ENCODE measurements around the gene CORO7.

The CORO7 gene

DNA sequence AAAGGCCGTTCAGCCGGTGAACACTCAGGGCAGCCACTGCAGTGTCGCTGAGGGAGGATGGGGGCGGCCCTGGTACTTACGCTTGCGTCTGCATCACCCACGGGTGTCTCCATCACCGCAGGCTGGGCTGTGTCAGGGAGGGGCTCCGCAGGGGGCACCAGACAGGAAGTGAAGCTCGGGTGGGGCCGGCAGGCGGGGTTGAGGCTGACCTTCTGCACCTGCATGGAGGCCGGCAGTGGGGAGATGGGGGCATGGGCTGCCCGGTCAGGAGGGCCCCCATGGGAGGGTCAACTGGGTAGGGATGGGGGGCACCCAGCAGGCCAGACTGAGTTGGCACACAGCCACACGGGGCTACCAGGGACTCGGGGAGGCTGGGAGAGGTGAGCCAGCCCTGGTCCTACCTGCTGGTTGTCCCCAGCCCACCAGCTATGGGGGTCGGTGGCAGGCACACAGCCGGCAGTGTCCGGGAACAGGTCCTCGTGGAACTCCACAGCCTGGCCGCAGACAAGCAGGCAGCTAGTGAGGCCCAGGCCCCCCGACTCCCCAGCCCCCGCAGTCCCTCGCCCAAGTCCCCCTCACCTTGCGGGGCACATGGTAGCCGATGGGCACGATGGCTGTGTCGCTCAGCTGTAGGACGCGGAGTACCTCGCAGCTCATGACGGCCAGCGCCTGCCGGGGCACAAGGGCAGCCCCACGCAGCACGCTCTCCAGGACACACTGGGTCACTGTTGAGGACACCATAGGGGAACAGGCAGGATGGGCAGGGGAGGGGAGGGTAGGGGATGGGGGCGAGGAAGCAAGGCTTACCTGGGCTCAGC lies 52.0 kb downstream of the CORO7 start:
- no peak for DNase-seq
- no peak overlapping the region for H3K56ac ChIP-seq (ENCODE audit: low read length)
- no peak overlapping the region for H4K8ac ChIP-seq (ENCODE audit: low read depth, low read length)
- no peak overlapping the region for H3K27ac ChIP-seq (ENCODE audit: low read depth, low read length)
- H3K18ac ChIP-seq (ENCODE audit: low read length): no peak overlapping the region
- no peak overlapping the region for H3K9ac ChIP-seq (ENCODE audit: low read length)
- no peak overlapping the region for H2BK5ac ChIP-seq (ENCODE audit: low read length)
- no peak overlapping the region for H4K5ac ChIP-seq (ENCODE audit: low read length)
- H3K4me2 ChIP-seq (ENCODE audit: low read length): no peak overlapping the region
- H3K4me1 ChIP-seq (ENCODE audit: control insufficient read depth, low read depth, low read length): no peaks in the 10 kb centered on the region
- no peaks in the 10 kb centered on the region for H3K36me3 ChIP-seq (ENCODE audit: control insufficient read depth, insufficient read depth, low read length)
- H3K4ac ChIP-seq (ENCODE audit: low read depth, low read length): no peak overlapping the region
- H2AK5ac ChIP-seq (ENCODE audit: low read length): no peak overlapping the region
- no peak overlapping the region for H2BK120ac ChIP-seq (ENCODE audit: low read depth, low read length)
- H2BK15ac ChIP-seq (replicated peaks; ENCODE audit: low read depth): no peak overlapping the region
- H3K23ac ChIP-seq (ENCODE audit: low read length): no peak overlapping the region
- H3K79me2 ChIP-seq (ENCODE audit: control insufficient read depth, insufficient read depth, low read length): no peaks in the 10 kb centered on the region
- H3K79me1 ChIP-seq (ENCODE audit: low read length): no peaks in the 10 kb centered on the region
- no peaks in the 10 kb centered on the region for H3K27me3 ChIP-seq (ENCODE audit: insufficient read depth, low read length, poor library complexity)
- H3K4me3 ChIP-seq (ENCODE audit: low read length): no peak overlapping the region
- no CpG with 5 or more reads among the region's 37 CpGs for WGBS (ENCODE audit: extremely low coverage, insufficient coverage, low lambda C conversion rate)

DNA sequence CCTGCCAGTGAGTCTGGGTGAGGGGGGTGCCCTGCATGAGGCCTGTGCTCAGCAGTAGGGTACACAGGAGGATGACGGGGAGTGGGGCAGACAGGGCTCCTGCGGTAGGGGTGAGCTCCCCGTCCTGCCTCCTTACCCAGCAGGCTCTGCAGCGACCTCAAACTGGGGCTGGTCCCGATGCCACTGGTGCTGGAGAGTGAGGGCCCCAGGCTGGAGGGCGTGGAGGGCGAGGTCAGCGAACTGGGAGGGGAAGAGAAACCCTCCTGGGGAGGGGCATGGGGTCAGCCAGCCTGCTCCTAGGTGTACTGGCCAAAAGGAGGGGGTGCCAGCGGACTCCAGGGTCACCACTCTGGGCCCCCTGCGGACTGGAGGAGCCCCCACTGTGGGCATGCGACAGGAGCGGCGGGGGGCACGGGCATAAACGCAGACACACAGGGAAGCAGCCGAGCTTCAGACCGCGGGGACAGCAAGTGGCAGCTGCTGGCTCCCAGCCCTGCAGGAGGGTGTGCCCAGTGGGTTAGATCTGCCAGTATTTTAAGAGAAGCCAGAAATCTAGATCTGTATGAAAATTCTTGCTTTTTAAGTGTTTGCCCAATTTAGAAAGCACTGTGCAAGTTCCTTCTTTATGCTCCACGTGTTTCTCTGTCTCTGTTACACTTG lies 53.8 kb downstream of the CORO7 start:
- Histone ChIP-seq H2BK120ac (ENCODE audit: low read depth, low read length) (no peak overlapping the region), H2BK15ac (replicated peaks; ENCODE audit: low read depth) (no peak overlapping the region), H3K79me1 (ENCODE audit: low read length) (no peaks in the 10 kb centered on the region), H3K27ac (ENCODE audit: low read depth, low read length) (no peak overlapping the region), H3K4ac (ENCODE audit: low read depth, low read length) (no peak overlapping the region), H3K79me2 (ENCODE audit: control insufficient read depth, insufficient read depth, low read length) (no peaks in the 10 kb centered on the region), H4K8ac (ENCODE audit: low read depth, low read length) (no peak overlapping the region), H3K9ac (ENCODE audit: low read length) (no peak overlapping the region), H3K4me3 (ENCODE audit: low read length) (no peak overlapping the region), H2BK5ac (ENCODE audit: low read length) (no peak overlapping the region), H4K5ac (ENCODE audit: low read length) (no peak overlapping the region), H3K27me3 (ENCODE audit: insufficient read depth, low read length, poor library complexity) (no peaks in the 10 kb centered on the region), H3K23ac (ENCODE audit: low read length) (no peak overlapping the region), H3K36me3 (ENCODE audit: control insufficient read depth, insufficient read depth, low read length) (no peaks in the 10 kb centered on the region), H3K56ac (ENCODE audit: low read length) (no peak overlapping the region), H3K4me2 (ENCODE audit: low read length) (no peak overlapping the region), H2AK5ac (ENCODE audit: low read length) (no peak overlapping the region), H3K18ac (ENCODE audit: low read length) (no peak overlapping the region), H3K4me1 (ENCODE audit: control insufficient read depth, low read depth, low read length) (no peaks in the 10 kb centered on the region)
- WGBS (ENCODE audit: extremely low coverage, insufficient coverage, low lambda C conversion rate): no CpG with 5 or more reads among the region's 19 CpGs
- DNase-seq: no peak

DNA sequence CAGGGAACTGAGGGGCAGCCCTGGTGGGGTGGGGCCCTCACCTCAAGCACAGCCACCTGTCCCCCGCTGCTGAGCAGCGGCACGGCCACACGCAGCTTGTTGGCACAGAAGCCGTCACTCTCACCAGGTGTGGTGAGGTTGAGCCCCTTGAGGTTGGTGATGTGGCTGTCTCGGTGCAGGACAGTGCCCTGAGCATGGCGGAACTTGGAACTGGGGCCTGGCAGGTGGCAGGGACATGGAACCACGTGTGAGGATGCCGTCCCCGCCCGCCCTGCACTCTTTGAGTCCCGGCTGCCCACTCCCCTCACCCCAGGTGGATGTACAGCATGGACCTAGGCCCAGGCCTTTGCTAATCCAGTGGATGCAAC lies 54.5 kb downstream of the CORO7 start:
- no peak overlapping the region for H3K4me2 ChIP-seq (ENCODE audit: low read length)
- WGBS (ENCODE audit: extremely low coverage, insufficient coverage, low lambda C conversion rate): no CpG with 5 or more reads among the region's 12 CpGs
- no peaks in the 10 kb centered on the region for H3K4me1 ChIP-seq (ENCODE audit: control insufficient read depth, low read depth, low read length)

DNA sequence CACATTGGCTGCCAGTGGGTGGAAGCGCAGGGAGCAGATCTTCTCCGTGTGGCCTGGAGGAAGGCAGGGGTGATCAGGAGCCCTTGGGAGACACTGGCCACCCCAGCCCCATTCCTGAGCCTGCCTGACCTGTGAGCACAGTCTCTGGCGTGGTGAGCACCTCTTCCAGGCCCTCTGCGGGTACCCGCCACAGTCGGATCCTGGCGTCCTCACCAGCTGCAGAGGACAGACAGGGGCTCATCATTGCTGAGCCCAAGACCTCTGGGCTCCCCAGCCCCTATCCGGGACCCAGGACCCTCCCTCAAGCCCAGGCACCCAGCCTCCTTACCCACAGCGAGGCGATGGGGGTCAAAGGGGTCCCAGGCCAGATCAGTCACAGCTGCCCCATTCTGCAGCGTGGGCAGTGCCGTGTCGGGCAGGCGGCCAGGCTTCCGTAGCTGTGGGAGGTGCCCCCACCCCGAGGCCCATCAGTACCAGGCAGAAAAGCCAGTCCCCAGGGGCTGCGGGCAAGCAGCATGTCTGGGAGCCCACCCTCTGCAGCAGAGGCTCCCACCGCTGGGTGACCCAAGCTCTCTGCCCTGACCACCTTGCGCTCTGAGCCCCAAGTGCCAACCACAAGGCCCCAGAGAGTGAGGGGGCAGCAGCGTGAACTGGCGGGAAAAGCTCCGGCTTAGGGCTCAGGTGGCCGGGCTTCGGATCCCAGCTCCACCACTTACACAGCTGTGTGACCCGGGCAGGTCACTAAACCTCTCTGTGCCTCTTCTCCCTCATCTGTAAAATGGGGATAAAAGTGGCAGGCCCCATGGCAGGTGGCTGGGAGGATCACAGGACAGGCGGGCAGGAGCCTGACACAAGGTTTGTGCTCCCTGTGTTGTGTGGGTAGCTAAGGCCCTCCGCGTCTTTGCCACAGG lies 55.1 kb downstream of the CORO7 start:
- no peak overlapping the region for H3K4ac ChIP-seq (ENCODE audit: low read depth, low read length)
- no peak overlapping the region for H2BK15ac ChIP-seq (replicated peaks; ENCODE audit: low read depth)
- DNase-seq: no peak
- WGBS (ENCODE audit: extremely low coverage, insufficient coverage, low lambda C conversion rate): no CpG with 5 or more reads among the region's 28 CpGs
- H3K23ac ChIP-seq (ENCODE audit: low read length): no peak overlapping the region
- H2AK5ac ChIP-seq (ENCODE audit: low read length): no peak overlapping the region
- no peak overlapping the region for H2BK120ac ChIP-seq (ENCODE audit: low read depth, low read length)
- H3K27me3 ChIP-seq (ENCODE audit: insufficient read depth, low read length, poor library complexity): no peaks in the 10 kb centered on the region
- no peak overlapping the region for H3K27ac ChIP-seq (ENCODE audit: low read depth, low read length)
- no peaks in the 10 kb centered on the region for H3K79me2 ChIP-seq (ENCODE audit: control insufficient read depth, insufficient read depth, low read length)
- H3K4me1 ChIP-seq (ENCODE audit: control insufficient read depth, low read depth, low read length): no peaks in the 10 kb centered on the region
- H3K4me2 ChIP-seq (ENCODE audit: low read length): no peak overlapping the region
- no peak overlapping the region for H3K18ac ChIP-seq (ENCODE audit: low read length)
- H3K56ac ChIP-seq (ENCODE audit: low read length): no peak overlapping the region
- no peak overlapping the region for H3K4me3 ChIP-seq (ENCODE audit: low read length)
- H3K9ac ChIP-seq (ENCODE audit: low read length): no peak overlapping the region
- H4K8ac ChIP-seq (ENCODE audit: low read depth, low read length): no peak overlapping the region
- no peaks in the 10 kb centered on the region for H3K79me1 ChIP-seq (ENCODE audit: low read length)
- no peaks in the 10 kb centered on the region for H3K36me3 ChIP-seq (ENCODE audit: control insufficient read depth, insufficient read depth, low read length)
- no peak overlapping the region for H4K5ac ChIP-seq (ENCODE audit: low read length)
- no peak overlapping the region for H2BK5ac ChIP-seq (ENCODE audit: low read length)

More for the DNA sequence above, 54.5 kb downstream of the CORO7 start:
- Histone ChIP-seq H3K79me1 (ENCODE audit: low read length) (no peaks in the 10 kb centered on the region), H2BK5ac (ENCODE audit: low read length) (no peak overlapping the region), H3K56ac (ENCODE audit: low read length) (no peak overlapping the region), H2BK120ac (ENCODE audit: low read depth, low read length) (no peak overlapping the region), H4K8ac (ENCODE audit: low read depth, low read length) (no peak overlapping the region), H4K5ac (ENCODE audit: low read length) (no peak overlapping the region), H3K79me2 (ENCODE audit: control insufficient read depth, insufficient read depth, low read length) (no peaks in the 10 kb centered on the region), H3K18ac (ENCODE audit: low read length) (no peak overlapping the region), H3K4me3 (ENCODE audit: low read length) (no peak overlapping the region), H3K36me3 (ENCODE audit: control insufficient read depth, insufficient read depth, low read length) (no peaks in the 10 kb centered on the region), H3K27ac (ENCODE audit: low read depth, low read length) (no peak overlapping the region), H3K9ac (ENCODE audit: low read length) (no peak overlapping the region), H2AK5ac (ENCODE audit: low read length) (no peak overlapping the region), H3K27me3 (ENCODE audit: insufficient read depth, low read length, poor library complexity) (no peaks in the 10 kb centered on the region), H3K4ac (ENCODE audit: low read depth, low read length) (no peak overlapping the region), H3K23ac (ENCODE audit: low read length) (no peak overlapping the region), H2BK15ac (replicated peaks; ENCODE audit: low read depth) (no peak overlapping the region)
- no peak for DNase-seq

DNA sequence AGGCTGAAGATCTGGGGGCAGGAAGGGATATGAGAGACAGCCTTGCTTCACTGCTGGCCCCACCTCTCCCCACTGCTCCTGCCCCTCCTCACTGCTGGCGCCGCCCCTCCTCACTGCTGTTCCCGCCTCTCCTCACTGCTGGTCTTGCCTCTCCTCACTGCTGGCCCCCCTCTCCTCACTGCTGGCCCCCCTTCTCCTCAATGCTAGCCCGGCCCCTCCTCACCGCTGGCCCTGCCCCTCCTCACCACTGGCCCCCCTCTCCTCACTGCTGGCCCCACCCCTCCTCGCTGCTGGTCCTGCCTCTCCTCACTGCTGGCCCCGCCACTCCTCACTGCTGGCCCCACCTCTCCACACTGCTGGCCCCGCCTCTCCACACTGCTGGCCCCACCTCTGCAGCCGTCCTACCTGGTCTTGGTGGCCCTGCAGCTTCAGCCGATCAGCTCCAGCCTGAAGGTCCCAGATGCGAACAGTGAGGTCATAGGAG lies 55.8 kb downstream of the CORO7 start:
- H4K5ac ChIP-seq (ENCODE audit: low read length): no peak overlapping the region
- no peak overlapping the region for H3K56ac ChIP-seq (ENCODE audit: low read length)
- no peaks in the 10 kb centered on the region for H3K27me3 ChIP-seq (ENCODE audit: insufficient read depth, low read length, poor library complexity)
- H3K4ac ChIP-seq (ENCODE audit: low read depth, low read length): no peak overlapping the region
- no peak overlapping the region for H2BK5ac ChIP-seq (ENCODE audit: low read length)
- H3K23ac ChIP-seq (ENCODE audit: low read length): no peak overlapping the region
- no peak overlapping the region for H2BK120ac ChIP-seq (ENCODE audit: low read depth, low read length)
- H3K9ac ChIP-seq (ENCODE audit: low read length): no peak overlapping the region
- no peaks in the 10 kb centered on the region for H3K79me1 ChIP-seq (ENCODE audit: low read length)
- no peak overlapping the region for H3K18ac ChIP-seq (ENCODE audit: low read length)
- H3K4me1 ChIP-seq (ENCODE audit: control insufficient read depth, low read depth, low read length): no peaks in the 10 kb centered on the region
- H3K36me3 ChIP-seq (ENCODE audit: control insufficient read depth, insufficient read depth, low read length): no peaks in the 10 kb centered on the region
- H2BK15ac ChIP-seq (replicated peaks; ENCODE audit: low read depth): no peak overlapping the region
- H3K4me2 ChIP-seq (ENCODE audit: low read length): no peak overlapping the region
- H3K79me2 ChIP-seq (ENCODE audit: control insufficient read depth, insufficient read depth, low read length): no peaks in the 10 kb centered on the region
- no CpG with 5 or more reads among the region's 11 CpGs for WGBS (ENCODE audit: extremely low coverage, insufficient coverage, low lambda C conversion rate)
- peak; percentile 74 for DNase-seq
- H3K4me3 ChIP-seq (ENCODE audit: low read length): no peak overlapping the region
- H4K8ac ChIP-seq (ENCODE audit: low read depth, low read length): no peak overlapping the region
- H2AK5ac ChIP-seq (ENCODE audit: low read length): no peak overlapping the region
- no peak overlapping the region for H3K27ac ChIP-seq (ENCODE audit: low read depth, low read length)

All from mesendoderm (in vitro differentiated cells).